GM19193 (cell line): Measurements from ENCODE around the gene RIN3.

Source experiments
- POLR2A ChIP-seq: IDR thresholded peaks from 4 replicates; pipeline ENCODE4 v1.6.1; 2011; ENCODE audit not compliant: insufficient read depth, insufficient read length; ENCODE audit errors: extremely low read depth

RIN3 gene

GRCh38 chr14:92515546-92516343 is 2.2 kb downstream of the RIN3 start:
- no peak for TF ChIP-seq POLR2A

GRCh38 chr14:92516344-92516965 is 2.9 kb downstream of the RIN3 start:
- TF ChIP-seq POLR2A = no peak

- TF ChIP-seq POLR2A = no peak
Measured at GRCh38 chr14:92516966-92517506, 3.5 kb downstream of the RIN3 start.

- TF ChIP-seq POLR2A = no peak
Measured at GRCh38 chr14:92517761-92518160, 4.2 kb downstream of the RIN3 start.

- no peak for TF ChIP-seq POLR2A
Measured at GRCh38 chr14:92519246-92520101, 5.9 kb downstream of the RIN3 start.

- no peak for TF ChIP-seq POLR2A
Measured at GRCh38 chr14:92520102-92521057, 6.8 kb downstream of the RIN3 start.

- no peak for TF ChIP-seq POLR2A
Measured at GRCh38 chr14:92521058-92521415, 7.5 kb downstream of the RIN3 start.

GRCh38 chr14:92523752-92524151 is 10.2 kb downstream of the RIN3 start:
- TF ChIP-seq POLR2A = no peak

GRCh38 chr14:92524602-92525185 is 11.1 kb downstream of the RIN3 start:
- TF ChIP-seq POLR2A = no peak

- TF ChIP-seq POLR2A = no peak
Measured at GRCh38 chr14:92525322-92526095, 11.9 kb downstream of the RIN3 start.

- no peak for TF ChIP-seq POLR2A
Measured at GRCh38 chr14:92527721-92528120, 14.1 kb downstream of the RIN3 start.

- TF ChIP-seq POLR2A = no peak
Measured at GRCh38 chr14:92528486-92529100, 15.0 kb downstream of the RIN3 start.

- TF ChIP-seq POLR2A = no peak
Measured at GRCh38 chr14:92529903-92530302, 16.3 kb downstream of the RIN3 start.
